ENCODE data around the gene CCDC69. TPM values are rescaled to one million over a fixed set of nuclear protein-coding genes. Genes with fewer than 3 reads are reported as not detected.

Gene CCDC69
- total RNA-seq, 2 experiments from 2014 or later: 119 to 123 TPM

DNA sequence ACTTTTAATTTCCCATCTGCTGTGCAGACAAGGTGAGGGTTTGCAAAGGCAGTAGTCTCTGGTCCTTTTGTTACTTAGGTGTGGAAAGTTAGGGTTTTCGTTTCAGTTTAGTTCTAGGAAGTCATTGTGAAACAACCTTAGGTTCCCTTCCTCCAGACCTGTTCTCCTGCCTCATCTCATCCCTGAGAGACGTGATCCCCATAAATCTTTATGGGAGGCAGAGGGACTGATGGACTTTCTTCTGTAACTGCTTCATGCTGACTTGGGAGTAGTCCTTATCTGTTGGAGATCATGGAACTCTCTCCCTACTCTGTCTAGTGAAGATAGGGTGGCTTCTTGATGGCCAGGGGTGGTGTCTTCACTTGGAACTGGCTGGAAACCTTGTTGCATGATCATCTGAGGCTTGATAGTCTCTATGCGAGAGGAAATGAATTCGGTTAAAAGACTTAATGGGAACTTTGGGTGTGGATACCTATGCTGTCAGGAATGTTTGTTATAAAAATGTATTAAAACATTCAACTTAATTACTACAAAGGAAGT, 21.9 kb upstream of the CCDC69 start:
- H2AFZ ChIP-seq (ENCODE audit: low read length): no peak overlapping the region
- H3K9me3 ChIP-seq (ENCODE audit: low read length): no peaks in the 10 kb centered on the region
- H3K27ac ChIP-seq (ENCODE audit: low read depth, low read length, poor library complexity, severe bottlenecking): no peak overlapping the region
- no peak overlapping the region for H3K4me3 ChIP-seq (ENCODE audit: low read depth, low read length, poor library complexity, severe bottlenecking)
- no peak overlapping the region for H3K4me2 ChIP-seq (ENCODE audit: low read length)
- no peaks in the 10 kb centered on the region for H3K79me2 ChIP-seq (ENCODE audit: insufficient read depth, low read depth, low read length)
- BruUV-seq (replicated peaks): no TSS peak
- no peak for DNase-seq (ENCODE audit: low spot score)
- H3K9me2 ChIP-seq (ENCODE audit: insufficient read depth, low read length): no peaks in the 10 kb centered on the region
- TF ChIP-seq EZH2phosphoT487 (IDR thresholded peaks at IDR 0.05; ENCODE audit: borderline replicate concordance, low read depth, low read length): no peak
- TF ChIP-seq CTCF (conservative IDR thresholded peaks at IDR 0.05; ENCODE audit: low read length): no peak
- H3K4me1 ChIP-seq (ENCODE audit: insufficient read depth, low read length, poor library complexity, severe bottlenecking): peaks cover 34% of the 10 kb centered on the region
- no peaks in the 10 kb centered on the region for H4K20me1 ChIP-seq (ENCODE audit: insufficient read depth, low read length)
- CTCF ChIA-PET (ENCODE audit: unreplicated experiment): no interaction called here
- H3K36me3 ChIP-seq (ENCODE audit: insufficient read depth, low read length): no peaks in the 10 kb centered on the region; the same call in 1 of the 2 replicates
- POLR2A ChIA-PET: no interaction called here
- intact Hi-C loops (cut with micrococcal nuclease; ENCODE audit: unreplicated experiment): no loop called here

GRCh38 chr5:151244206-151244605, 20.3 kb upstream of the CCDC69 start:
- no peaks in the 10 kb centered on the region for H3K79me2 ChIP-seq (ENCODE audit: insufficient read depth, low read depth, low read length)
- H2AFZ ChIP-seq (ENCODE audit: low read length): no peak overlapping the region
- H4K20me1 ChIP-seq (ENCODE audit: insufficient read depth, low read length): no peaks in the 10 kb centered on the region
- CTCF ChIA-PET (ENCODE audit: unreplicated experiment): no interaction called here
- no peak overlapping the region for H3K4me2 ChIP-seq (ENCODE audit: low read length)
- no peak overlapping the region for H3K27ac ChIP-seq (ENCODE audit: low read depth, low read length, poor library complexity, severe bottlenecking)
- no peaks in the 10 kb centered on the region for H3K9me2 ChIP-seq (ENCODE audit: insufficient read depth, low read length)
- BruUV-seq (replicated peaks): no TSS peak
- no peaks in the 10 kb centered on the region for H3K9me3 ChIP-seq (ENCODE audit: low read length)
- H3K36me3 ChIP-seq (ENCODE audit: insufficient read depth, low read length): no peaks in the 10 kb centered on the region
- TF ChIP-seq CTCF (conservative IDR thresholded peaks at IDR 0.05; ENCODE audit: low read length): no peak
- TF ChIP-seq EZH2phosphoT487 (IDR thresholded peaks at IDR 0.05; ENCODE audit: borderline replicate concordance, low read depth, low read length): no peak
- no peak overlapping the region for H3K4me3 ChIP-seq (ENCODE audit: low read depth, low read length, poor library complexity, severe bottlenecking)
- peaks cover 46% of the 10 kb centered on the region for H3K4me1 ChIP-seq (ENCODE audit: insufficient read depth, low read length, poor library complexity, severe bottlenecking)
- POLR2A ChIA-PET: no interaction called here
- DNase-seq (ENCODE audit: low spot score): no peak
- intact Hi-C loops (cut with micrococcal nuclease; ENCODE audit: unreplicated experiment): no loop called here

GRCh38 chr5:151243564-151243963, 19.7 kb upstream of the CCDC69 start:
- Histone ChIP-seq H3K4me1 (ENCODE audit: insufficient read depth, low read length, poor library complexity, severe bottlenecking) (peaks cover 52% of the 10 kb centered on the region), H3K27ac (ENCODE audit: low read depth, low read length, poor library complexity, severe bottlenecking) (no peak overlapping the region), H3K9me3 (ENCODE audit: low read length) (no peaks in the 10 kb centered on the region), H3K9me2 (ENCODE audit: insufficient read depth, low read length) (no peaks in the 10 kb centered on the region), H3K36me3 (ENCODE audit: insufficient read depth, low read length) (no peaks in the 10 kb centered on the region), H3K79me2 (ENCODE audit: insufficient read depth, low read depth, low read length) (no peaks in the 10 kb centered on the region), H3K4me3 (ENCODE audit: low read depth, low read length, poor library complexity, severe bottlenecking) (no peak overlapping the region), H4K20me1 (ENCODE audit: insufficient read depth, low read length) (no peaks in the 10 kb centered on the region), H3K4me2 (ENCODE audit: low read length) (no peak overlapping the region), H2AFZ (ENCODE audit: low read length) (no peak overlapping the region; the same call in 1 of the 2 replicates)
- POLR2A ChIA-PET: interaction anchor here (4.2 kb wide), 1 partner anchor 9 kb away, joined by 49 read pairs; the partner anchor contains the start of gene GM2A
- BruUV-seq (replicated peaks): no TSS peak
- no peak for DNase-seq (ENCODE audit: low spot score)
- TF ChIP-seq EZH2phosphoT487 (IDR thresholded peaks at IDR 0.05; ENCODE audit: borderline replicate concordance, low read depth, low read length) (no peak), CTCF (conservative IDR thresholded peaks at IDR 0.05; ENCODE audit: low read length) (no peak)
- CTCF ChIA-PET (ENCODE audit: unreplicated experiment): no interaction called here
- intact Hi-C loops (cut with micrococcal nuclease; ENCODE audit: unreplicated experiment): no loop called here

All from OCI-LY7 (cell line).